DOHH2 (cell line): ENCODE measurements around the gene RAB3GAP1.

ENCODE experiments used
- EZH2phosphoT487 ChIP-seq: fragments of 200-600 bp; sonication (generic); IDR thresholded peaks from 2 replicates; pipeline ENCODE4 v1.6.1; 2017; ENCODE audit warnings: borderline replicate concordance, mild to moderate bottlenecking, antibody characterized with exemption, low read length, moderate library complexity, mixed read lengths
- TF ChIP-seq, protein P1 (sequence below): fragments of 200-600 bp; sonication (generic); IDR thresholded peaks from one replicate; pipeline ENCODE4 v1.5.1; 2014; ENCODE audit warnings: antibody characterized with exemption, mild to moderate bottlenecking, low read depth, low read length; ENCODE audit not compliant: poor library complexity, severe bottlenecking

- TF ChIP-seq, protein P1, sequence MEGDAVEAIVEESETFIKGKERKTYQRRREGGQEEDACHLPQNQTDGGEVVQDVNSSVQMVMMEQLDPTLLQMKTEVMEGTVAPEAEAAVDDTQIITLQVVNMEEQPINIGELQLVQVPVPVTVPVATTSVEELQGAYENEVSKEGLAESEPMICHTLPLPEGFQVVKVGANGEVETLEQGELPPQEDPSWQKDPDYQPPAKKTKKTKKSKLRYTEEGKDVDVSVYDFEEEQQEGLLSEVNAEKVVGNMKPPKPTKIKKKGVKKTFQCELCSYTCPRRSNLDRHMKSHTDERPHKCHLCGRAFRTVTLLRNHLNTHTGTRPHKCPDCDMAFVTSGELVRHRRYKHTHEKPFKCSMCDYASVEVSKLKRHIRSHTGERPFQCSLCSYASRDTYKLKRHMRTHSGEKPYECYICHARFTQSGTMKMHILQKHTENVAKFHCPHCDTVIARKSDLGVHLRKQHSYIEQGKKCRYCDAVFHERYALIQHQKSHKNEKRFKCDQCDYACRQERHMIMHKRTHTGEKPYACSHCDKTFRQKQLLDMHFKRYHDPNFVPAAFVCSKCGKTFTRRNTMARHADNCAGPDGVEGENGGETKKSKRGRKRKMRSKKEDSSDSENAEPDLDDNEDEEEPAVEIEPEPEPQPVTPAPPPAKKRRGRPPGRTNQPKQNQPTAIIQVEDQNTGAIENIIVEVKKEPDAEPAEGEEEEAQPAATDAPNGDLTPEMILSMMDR = no peak
- TF ChIP-seq EZH2phosphoT487 = no peak
Observed at GRCh38 chr2:135202751-135203150, 150.7 kb downstream of the RAB3GAP1 start.
